Medulla oblongata (tissue), 1 donor: ENCODE results near the gene NAV2.

ENCODE experiments used
- DNase-seq: peaks from one replicate; pipeline ENCODE4 v3.0.0-alpha.2; 2015; ENCODE audit errors: extremely low spot score

Gene NAV2

GRCh38 chr11:19687392-19687791 is 25.2 kb upstream of the NAV2 start:
- no peak for DNase-seq

- no peak for DNase-seq
Measured at GRCh38 chr11:19689281-19690000, 23.2 kb upstream of the NAV2 start.

GRCh38 chr11:19690885-19691284 is 21.8 kb upstream of the NAV2 start:
- DNase-seq: no peak

GRCh38 chr11:19691815-19692500 is 20.7 kb upstream of the NAV2 start:
- DNase-seq: no peak

- DNase-seq: no peak
Measured at GRCh38 chr11:19693146-19693545, 19.5 kb upstream of the NAV2 start.

- DNase-seq: no peak
Measured at GRCh38 chr11:19694796-19695345, 17.8 kb upstream of the NAV2 start.

- DNase-seq: no peak
Measured at GRCh38 chr11:19696073-19696472, 16.6 kb upstream of the NAV2 start.

GRCh38 chr11:19696904-19697303 is 15.7 kb upstream of the NAV2 start:
- DNase-seq: no peak

GRCh38 chr11:19697721-19698121 is 14.9 kb upstream of the NAV2 start:
- DNase-seq: no peak

- no peak for DNase-seq
Measured at GRCh38 chr11:19698493-19699292, 13.9 kb upstream of the NAV2 start.

GRCh38 chr11:19701421-19701820 is 11.2 kb upstream of the NAV2 start:
- DNase-seq: no peak

- DNase-seq: no peak
Measured at GRCh38 chr11:19702620-19703019, 10.0 kb upstream of the NAV2 start.

GRCh38 chr11:19703211-19703610 is 9.4 kb upstream of the NAV2 start:
- no peak for DNase-seq

GRCh38 chr11:19704213-19704612 is 8.4 kb upstream of the NAV2 start:
- DNase-seq: no peak

- DNase-seq: no peak
Measured at GRCh38 chr11:19705936-19706335, 6.7 kb upstream of the NAV2 start.

- DNase-seq: no peak
Measured at GRCh38 chr11:19711911-19712280, 741 bp upstream of the NAV2 start.

- no peak for DNase-seq
Measured at GRCh38 chr11:19713196-19714021, 772 bp downstream of the NAV2 start.

GRCh38 chr11:19714022-19714386 is 1.4 kb downstream of the NAV2 start:
- DNase-seq: no peak

GRCh38 chr11:19714387-19715363 is 2.0 kb downstream of the NAV2 start:
- DNase-seq: no peak

- no peak for DNase-seq
Measured at GRCh38 chr11:19715373-19715772, 2.7 kb downstream of the NAV2 start.
